Activated B cell treated with CpG ODN at 0.5 μM for 24 hours (primary cell): ENCODE data around the gene DMRT1. TPM values are rescaled to one million over a fixed set of nuclear protein-coding genes. Genes with fewer than 3 reads are reported as not detected.

Experiments
- ATAC-seq: fragments of 200-7000 bp; cut with Tn5 transposase; one replicate; pipeline ENCODE4 v1.10.0; 2021; ENCODE audit warnings: low read depth, mild to moderate bottlenecking, moderate library complexity
- CTCF ChIA-PET: fragments of 350-600 bp; sonication (Branson Sonifier 250); formaldehyde crosslinking; loops from one replicate; lab custom pipeline; 2021; ENCODE audit warnings: antibody characterized with exemption; lab: Charles Lee
- POLR2A ChIA-PET: fragments of 350-600 bp; sonication (Branson Sonifier 250); formaldehyde crosslinking; loops from one replicate; lab custom pipeline; 2021; ENCODE audit warnings: antibody characterized with exemption; lab: Charles Lee
- DNase-seq: peaks from one replicate; pipeline ENCODE4 v3.0.0; 2022
- H3K27ac Mint-ChIP-seq: one replicate; pipeline ENCODE4 v1.8.0; 2020; ENCODE audit warnings: mixed read lengths
- H3K27me3 Mint-ChIP-seq: one replicate; pipeline ENCODE4 v1.8.0; 2021; ENCODE audit warnings: mixed read lengths
- H3K36me3 Mint-ChIP-seq: one replicate; pipeline ENCODE4 v1.8.0; 2021; ENCODE audit warnings: low read depth, mixed read lengths
- H3K4me1 Mint-ChIP-seq: one replicate; pipeline ENCODE4 v1.8.0; 2021; ENCODE audit warnings: mixed read lengths
- H3K4me3 Mint-ChIP-seq: one replicate; pipeline ENCODE4 v1.8.0; 2020; ENCODE audit warnings: mild to moderate bottlenecking, mixed read lengths
- H3K9me3 Mint-ChIP-seq: one replicate; pipeline ENCODE4 v1.8.0; 2020; ENCODE audit warnings: mixed read lengths
- CTCF ChIP-seq: fragments of 200-600 bp; IDR thresholded peaks from one replicate; pipeline ENCODE4 v1.8.0; 2022; ENCODE audit warnings: antibody characterized with exemption, mild to moderate bottlenecking
- intact Hi-C: fragments of 100-400 bp; cut with micrococcal nuclease; formaldehyde crosslinking; loops from one replicate; pipeline ENCODE4 v1.15.1; 2024
- total RNA-seq: library from RNA; stranded (reverse); gene quantifications from 2 replicates; pipeline ENCODE4 v1.2.3, GENCODE V29; 2022

DMRT1 gene
- total RNA-seq, 1 donor from 2014 or later = not detected

GRCh38 chr9:878239-878638 lies 36.7 kb downstream of the DMRT1 start:
- ATAC-seq = no peak
- no peaks in the 10 kb centered on the region for H3K9me3 Mint-ChIP-seq
- no peak overlapping the region for H3K27ac Mint-ChIP-seq
- H3K4me1 Mint-ChIP-seq = no peaks in the 10 kb centered on the region
- DNase-seq = no peak
- H3K36me3 Mint-ChIP-seq = no peaks in the 10 kb centered on the region
- no peak overlapping the region for H3K4me3 Mint-ChIP-seq
- ChIA-PET POLR2A (no interaction called here), CTCF (no interaction called here)
- H3K27me3 Mint-ChIP-seq = peaks cover 27% of the 10 kb centered on the region
- intact Hi-C loops = no loop called here
- no peak for TF ChIP-seq CTCF

DNA sequence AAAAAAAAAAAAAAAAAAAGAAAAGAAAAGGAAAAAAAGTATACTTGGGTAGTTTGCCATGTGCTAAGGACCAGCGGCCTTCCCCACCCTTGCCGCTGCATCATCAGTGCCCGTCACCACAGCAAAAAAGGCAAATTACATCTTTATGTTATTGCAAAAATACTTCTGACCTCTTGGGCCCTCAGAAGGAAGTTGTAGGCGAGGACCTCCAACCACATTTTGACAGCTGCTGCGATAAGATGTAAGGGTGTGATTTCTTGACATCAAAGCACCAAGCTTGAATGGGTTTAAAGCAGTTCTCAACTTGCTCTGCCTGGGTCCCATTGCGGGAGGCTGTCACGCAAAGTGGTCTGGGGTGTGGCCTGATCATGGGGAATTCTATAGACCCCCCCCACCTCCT lies 39.2 kb downstream of the DMRT1 start:
- POLR2A ChIA-PET = no interaction called here
- Mint-ChIP-seq H3K27ac (no peak overlapping the region), H3K9me3 (no peaks in the 10 kb centered on the region), H3K4me1 (no peaks in the 10 kb centered on the region), H3K36me3 (no peaks in the 10 kb centered on the region), H3K4me3 (no peak overlapping the region), H3K27me3 (peaks cover 27% of the 10 kb centered on the region)
- DNase-seq (no peak), ATAC-seq (no peak)
- no peak for TF ChIP-seq CTCF
- CTCF ChIA-PET = no interaction called here
- intact Hi-C loops = no loop called here

- peaks cover 35% of the 10 kb centered on the region for H3K27me3 Mint-ChIP-seq
- H3K9me3 Mint-ChIP-seq = no peaks in the 10 kb centered on the region
- H3K27ac Mint-ChIP-seq = no peak overlapping the region
- POLR2A ChIA-PET = no interaction called here
- no peaks in the 10 kb centered on the region for H3K4me1 Mint-ChIP-seq
- DNase-seq (no peak), ATAC-seq (no peak)
- TF ChIP-seq CTCF = no peak
- CTCF ChIA-PET = no interaction called here
- H3K4me3 Mint-ChIP-seq = no peak overlapping the region
- intact Hi-C loops = no loop called here
- H3K36me3 Mint-ChIP-seq = no peaks in the 10 kb centered on the region
Observed at GRCh38 chr9:882416-882924, 41.0 kb downstream of the DMRT1 start.

DNA sequence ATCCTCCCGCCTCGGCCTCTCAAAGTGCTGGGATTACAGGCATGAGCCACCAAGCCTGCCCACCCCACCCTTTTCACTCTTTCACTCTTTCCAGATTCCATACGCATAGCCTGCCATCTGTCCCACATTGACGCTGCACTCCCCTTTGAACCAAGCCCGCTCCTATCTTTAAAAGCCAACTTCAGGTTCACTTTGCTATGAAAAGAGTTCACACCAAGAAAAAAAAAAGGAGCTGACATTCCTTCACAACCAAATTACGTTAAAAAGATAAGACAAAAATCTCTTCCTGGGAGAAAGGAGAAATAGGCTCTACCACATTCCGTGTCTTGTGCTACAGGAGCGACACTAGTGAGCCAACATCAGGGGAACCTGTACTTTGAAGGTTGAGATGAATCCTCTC lies 41.5 kb downstream of the DMRT1 start:
- no peak overlapping the region for H3K4me3 Mint-ChIP-seq
- POLR2A ChIA-PET = no interaction called here
- TF ChIP-seq CTCF = no peak
- no peaks in the 10 kb centered on the region for H3K4me1 Mint-ChIP-seq
- CTCF ChIA-PET = no interaction called here
- ATAC-seq = no peak
- no peak overlapping the region for H3K27ac Mint-ChIP-seq
- DNase-seq = no peak
- no peaks in the 10 kb centered on the region for H3K36me3 Mint-ChIP-seq
- intact Hi-C loops = no loop called here
- peaks cover 36% of the 10 kb centered on the region for H3K27me3 Mint-ChIP-seq
- H3K9me3 Mint-ChIP-seq = no peaks in the 10 kb centered on the region

DNA sequence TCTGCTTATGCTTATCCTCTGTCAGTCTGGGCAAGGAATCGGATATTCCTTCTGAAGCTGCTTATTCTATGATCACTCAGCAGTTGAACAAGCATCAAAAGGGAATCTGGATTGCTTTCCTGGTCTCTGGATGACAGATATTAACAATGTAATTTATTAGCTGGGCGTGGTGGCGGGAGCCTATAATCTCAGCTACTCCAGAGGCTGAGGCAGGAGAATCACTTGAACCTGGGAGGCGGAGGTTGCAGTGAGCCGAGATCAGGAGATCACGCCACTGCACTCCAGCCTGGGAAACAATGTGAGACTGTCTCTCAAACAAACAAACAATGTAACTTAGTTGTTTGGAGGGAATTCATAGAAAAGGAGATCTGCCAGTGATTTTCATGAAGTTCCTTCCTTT lies 45.4 kb downstream of the DMRT1 start:
- no peak overlapping the region for H3K27ac Mint-ChIP-seq
- H3K27me3 Mint-ChIP-seq = peaks cover 20% of the 10 kb centered on the region
- CTCF ChIA-PET = no interaction called here
- no peaks in the 10 kb centered on the region for H3K36me3 Mint-ChIP-seq
- H3K4me1 Mint-ChIP-seq = no peaks in the 10 kb centered on the region
- no peak overlapping the region for H3K4me3 Mint-ChIP-seq
- no peaks in the 10 kb centered on the region for H3K9me3 Mint-ChIP-seq
- intact Hi-C loops = no loop called here
- ATAC-seq = no peak
- POLR2A ChIA-PET = no interaction called here
- DNase-seq = no peak
- TF ChIP-seq CTCF = no peak
